NCI-H2029 treated with DMSO at 0.1 percent for 48 hours (cell line): ENCODE data around the gene ZNF132.
"Not testable (repeated sequence)": the region's sequence is repeated elsewhere in the genome, so short reads cannot be mapped to it uniquely, and the experiment has no call there.

ENCODE experiments used
- DNase-seq: peaks from one replicate; lab custom pipeline; 2025; lab: John Stamatoyannopoulos, UW

ZNF132 gene

GRCh38 chr19:58439576-58440554 is at the start of gene ZNF132:
Gene ZNF132, minus strand, starts transcription at chr19:58440153. Its CDS starts 332 bp downstream, at chr19:58439821.
- peak; percentile 93 for DNase-seq

- DNase-seq, result not testable (repeated sequence)
These were observed 44.4 kb upstream of the ZNF132 start for GRCh38 chr19:58484349-58484748.

GRCh38 chr19:58483776-58484175 is 43.8 kb upstream of the ZNF132 start:
- no peak for DNase-seq

- no peak for DNase-seq
These were observed 42.4 kb upstream of the ZNF132 start for GRCh38 chr19:58482372-58482771.

GRCh38 chr19:58480831-58481230 is 40.9 kb upstream of the ZNF132 start:
- no peak for DNase-seq

- DNase-seq, result no peak
These were observed 40.5 kb upstream of the ZNF132 start for GRCh38 chr19:58480481-58480830.

- DNase-seq, result no peak
These were observed 40.0 kb upstream of the ZNF132 start for GRCh38 chr19:58479736-58480480.

- no peak for DNase-seq
These were observed 39.4 kb upstream of the ZNF132 start for GRCh38 chr19:58479303-58479702.

GRCh38 chr19:58477871-58478270 is 37.9 kb upstream of the ZNF132 start:
- DNase-seq, result no peak

- no peak for DNase-seq
These were observed 37.2 kb upstream of the ZNF132 start for GRCh38 chr19:58477130-58477529.

GRCh38 chr19:58476498-58477015 is 36.6 kb upstream of the ZNF132 start:
- DNase-seq, result no peak

GRCh38 chr19:58475714-58476497 is 36.0 kb upstream of the ZNF132 start, which contains the start of gene ZNF446:
Gene ZNF446, plus strand, starts transcription at chr19:58476352. Its CDS starts 867 bp downstream, at chr19:58477219.
- peak; percentile 76 for DNase-seq

GRCh38 chr19:58474997-58475713 is 35.2 kb upstream of the ZNF132 start:
- no peak for DNase-seq

- no peak for DNase-seq
These were observed 34.5 kb upstream of the ZNF132 start for GRCh38 chr19:58474291-58474996.

- no peak for DNase-seq
These were observed 33.8 kb upstream of the ZNF132 start for GRCh38 chr19:58473775-58474174.

- DNase-seq, result no peak
These were observed 31.8 kb upstream of the ZNF132 start for GRCh38 chr19:58471736-58472135.

- DNase-seq, result not testable (repeated sequence)
These were observed 31.0 kb upstream of the ZNF132 start for GRCh38 chr19:58470837-58471543.

- DNase-seq, result no peak
These were observed 29.5 kb upstream of the ZNF132 start for GRCh38 chr19:58469241-58470013.

GRCh38 chr19:58468216-58468839 is 28.4 kb upstream of the ZNF132 start:
- no peak for DNase-seq
